ENCODE results near the gene C15orf40. TPM values are rescaled to one million over a fixed set of nuclear protein-coding genes. Genes with fewer than 3 reads are reported as not detected.
A peak's percentile ranks its signal among the peaks of the same experiment; 100 is the strongest.

The C15orf40 gene
- total RNA-seq, 5 donors from 2014 or later (not counting 1 experiment from before 2014, with no cell fraction given), result 13.8 to 40.5 (median 37.7) TPM

DNA sequence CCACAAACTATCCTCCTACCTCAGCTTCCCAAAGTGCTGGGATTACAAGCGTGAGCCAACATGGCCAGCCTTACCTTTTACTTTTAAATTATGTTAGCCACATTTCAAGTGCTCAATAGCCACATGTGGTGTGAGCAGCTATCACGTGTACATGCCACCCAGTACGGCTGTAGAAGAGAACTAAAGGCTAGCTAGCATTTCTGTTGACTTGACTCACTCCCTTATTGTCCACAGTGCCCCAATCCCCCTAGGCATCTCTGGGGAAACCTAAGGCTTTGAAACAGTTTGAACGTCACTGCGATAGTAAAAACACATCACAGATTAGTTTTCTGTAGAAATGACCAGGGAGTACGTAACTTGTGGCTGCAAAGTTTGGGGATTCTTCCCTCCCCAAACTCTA, 12.0 kb downstream of the C15orf40 start:
- no peaks in the 10 kb centered on the region for H3K36me3 ChIP-seq (ENCODE audit: control insufficient read depth in 2 of 2, extremely low read depth in 1 of 2, insufficient read depth in 1 of 2, low read length in 1 of 2)
- H3K27me3 ChIP-seq (replicated peaks in 1 of 2; ENCODE audit: control insufficient read depth in 2 of 2, extremely low read depth in 1 of 2, insufficient read depth in 2 of 2, low read length in 1 of 2), result no peaks in the 10 kb centered on the region
- H3K4me1 ChIP-seq (ENCODE audit: control insufficient read depth in 1 of 2, extremely low read depth in 1 of 2, insufficient read depth in 2 of 2, low read length in 2 of 2), result peaks cover 5 to 6% of the 10 kb centered on the region in 2 experiments
- no peaks in the 10 kb centered on the region for H3K27me3 Mint-ChIP-seq
- no peaks in the 10 kb centered on the region for H3K9me3 ChIP-seq
- peak overlapping the region in 1 of 2 donors; percentile 39 for H3K27ac Mint-ChIP-seq
- ATAC-seq (replicated peaks in 1 of 4) (no peak), DNase-seq (no peak)
- CTCF ChIA-PET, result interaction anchor here (0.6 to 2.2 kb wide), 11 partner anchors 12 to 1931 kb away, joined by 3 to 11 read pairs (median 5); partner anchors contain the start of genes C15orf40 (in 1 of the 2) and RAMAC (in 1 of the 2)
- H3K9me3 Mint-ChIP-seq, result no peaks in the 10 kb centered on the region
- H3K4me3 ChIP-seq (ENCODE audit: control insufficient read depth in 1 of 2, extremely low read depth in 1 of 2, low read length in 1 of 2), result no peak overlapping the region
- no peak overlapping the region for H3K27ac ChIP-seq (ENCODE audit: low read length)
- POLR2A ChIA-PET, result no interaction called here
- WGBS (ENCODE audit: insufficient coverage), result 94% methylated on average over 4 of the region's 6 CpGs
- H3K36me3 Mint-ChIP-seq, result no peaks in the 10 kb centered on the region
- no peak overlapping the region for H3K4me3 Mint-ChIP-seq
- H3K4me1 Mint-ChIP-seq, result peaks cover 7 to 12% (median 10%) of the 10 kb centered on the region in 3 donors

DNA sequence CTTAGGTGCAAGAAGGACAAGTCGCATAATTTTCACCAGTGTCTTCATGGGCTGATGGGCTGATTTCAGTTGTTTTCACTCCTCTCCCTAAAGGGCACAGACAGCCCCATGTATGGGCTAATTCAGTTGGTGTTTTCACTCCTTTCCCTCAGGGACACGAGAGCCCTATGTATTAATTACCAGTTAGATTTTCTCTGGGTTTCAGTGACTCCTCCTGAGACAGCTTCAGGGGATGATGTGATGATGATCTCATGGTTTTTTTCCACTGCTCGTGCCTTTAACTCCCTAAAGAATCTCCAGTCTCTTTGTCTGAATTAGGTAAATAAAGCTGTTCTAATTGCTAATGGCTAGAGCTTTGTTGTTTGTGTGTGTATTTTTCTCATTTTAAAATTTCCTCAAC, 15.5 kb downstream of the C15orf40 start:
- no peaks in the 10 kb centered on the region for H3K27me3 ChIP-seq (replicated peaks in 1 of 2; ENCODE audit: control insufficient read depth in 2 of 2, extremely low read depth in 1 of 2, insufficient read depth in 2 of 2, low read length in 1 of 2)
- no peak overlapping the region for H3K27ac ChIP-seq (ENCODE audit: low read length)
- Mint-ChIP-seq H3K36me3 (peaks cover 3% of the 10 kb centered on the region), H3K4me1 (peaks cover 10 to 13% (median 12%) of the 10 kb centered on the region in 3 donors), H3K27ac (peak overlapping the region in 1 of 2 donors; percentile 39), H3K9me3 (no peaks in the 10 kb centered on the region), H3K27me3 (no peaks in the 10 kb centered on the region), H3K4me3 (no peak overlapping the region)
- H3K9me3 ChIP-seq, result no peaks in the 10 kb centered on the region
- ATAC-seq (replicated peaks in 1 of 4) (no peak), DNase-seq (no peak)
- WGBS (ENCODE audit: insufficient coverage), result no CpG with 5 or more reads among the region's 3 CpGs
- ChIA-PET CTCF (no interaction called here), POLR2A (interaction anchor here in 1 of 2 donors (0.6 kb wide), 1 partner anchor 434 kb away, joined by 5 read pairs; no protein-coding TSS in a partner anchor)
- peaks cover 5 to 6% of the 10 kb centered on the region in 2 experiments for H3K4me1 ChIP-seq (ENCODE audit: control insufficient read depth in 1 of 2, extremely low read depth in 1 of 2, insufficient read depth in 2 of 2, low read length in 2 of 2)
- peaks cover 0 to 6% of the 10 kb centered on the region in 2 donors for H3K36me3 ChIP-seq (ENCODE audit: control insufficient read depth in 2 of 2, extremely low read depth in 1 of 2, insufficient read depth in 1 of 2, low read length in 1 of 2)
- no peak overlapping the region for H3K4me3 ChIP-seq (ENCODE audit: control insufficient read depth in 1 of 2, extremely low read depth in 1 of 2, low read length in 1 of 2)

DNA sequence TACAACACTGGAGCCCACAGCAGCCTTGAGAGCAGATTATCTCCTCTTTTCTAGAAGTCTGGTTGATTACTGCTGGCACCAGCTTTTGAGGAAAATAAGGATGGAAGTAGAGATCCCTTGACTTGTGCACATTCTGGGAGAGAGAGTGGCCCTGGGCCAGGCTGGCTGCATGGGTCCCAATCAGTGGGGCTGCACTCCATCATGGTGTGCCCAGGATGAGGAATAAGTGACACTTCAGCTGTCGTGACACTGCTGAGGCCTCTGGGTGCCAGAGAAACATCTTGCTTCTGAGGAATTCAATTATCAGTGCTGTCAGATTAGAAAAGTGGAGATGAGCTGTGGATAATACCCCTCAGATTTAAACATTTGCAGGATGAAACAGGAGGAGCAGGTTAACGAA, 16.4 kb downstream of the C15orf40 start:
- Mint-ChIP-seq H3K4me1 (peaks cover 8 to 9% (median 8%) of the 10 kb centered on the region in 3 donors), H3K27ac (no peak overlapping the region)
- CTCF ChIA-PET, result no interaction called here

DNA sequence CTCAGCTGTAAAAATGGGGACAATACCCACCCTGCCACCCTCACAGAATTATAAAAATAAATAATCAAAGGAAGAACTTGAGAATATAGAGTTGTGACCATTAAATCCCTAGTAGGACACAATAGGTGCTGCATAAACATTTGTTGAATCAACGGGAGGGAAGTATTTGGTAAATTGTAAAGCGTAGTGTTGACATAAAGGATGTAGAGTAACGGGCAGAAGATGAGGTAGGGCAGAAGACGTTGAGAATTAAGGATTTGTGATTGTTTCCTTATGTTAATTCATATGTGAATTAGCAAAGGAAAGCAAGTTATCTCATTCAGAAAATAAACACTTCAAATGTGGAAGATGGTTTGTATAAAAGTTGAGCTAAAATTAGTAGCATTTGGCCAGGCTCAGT, 18.3 kb downstream of the C15orf40 start:
- no peaks in the 10 kb centered on the region for H3K9me3 ChIP-seq
- H3K36me3 Mint-ChIP-seq, result peaks cover 20% of the 10 kb centered on the region
- CTCF ChIA-PET, result interaction anchor here in 1 of 2 donors (1.4 kb wide), 1 partner anchor 17 kb away, joined by 4 read pairs; no protein-coding TSS in a partner anchor
- ATAC-seq (replicated peaks in 1 of 4), result no peak
- H3K27me3 ChIP-seq (replicated peaks in 1 of 2; ENCODE audit: control insufficient read depth in 2 of 2, extremely low read depth in 1 of 2, insufficient read depth in 2 of 2, low read length in 1 of 2), result no peaks in the 10 kb centered on the region
- no peak overlapping the region for H3K27ac Mint-ChIP-seq
- H3K4me3 Mint-ChIP-seq, result no peak overlapping the region
- H3K27me3 Mint-ChIP-seq, result no peaks in the 10 kb centered on the region
- 92% methylated on average over 2 of the region's 4 CpGs for WGBS (ENCODE audit: insufficient coverage)
- no peak overlapping the region for H3K27ac ChIP-seq (ENCODE audit: low read length)
- peaks cover 0 to 16% of the 10 kb centered on the region in 2 donors for H3K36me3 ChIP-seq (ENCODE audit: control insufficient read depth in 2 of 2, extremely low read depth in 1 of 2, insufficient read depth in 1 of 2, low read length in 1 of 2)
- H3K4me1 Mint-ChIP-seq, result peaks cover 6 to 9% (median 7%) of the 10 kb centered on the region in 3 donors
- no peak overlapping the region for H3K4me3 ChIP-seq (ENCODE audit: control insufficient read depth in 1 of 2, extremely low read depth in 1 of 2, low read length in 1 of 2)
- POLR2A ChIA-PET, result no interaction called here
- peaks cover 0 to under 1% of the 10 kb centered on the region in 2 experiments for H3K4me1 ChIP-seq (ENCODE audit: control insufficient read depth in 1 of 2, extremely low read depth in 1 of 2, insufficient read depth in 2 of 2, low read length in 2 of 2)
- no peak for DNase-seq
- no peaks in the 10 kb centered on the region for H3K9me3 Mint-ChIP-seq

More for the DNA sequence above, 16.4 kb downstream of the C15orf40 start:
- H3K27me3 Mint-ChIP-seq, result no peaks in the 10 kb centered on the region
- Histone ChIP-seq H3K4me3 (ENCODE audit: control insufficient read depth in 1 of 2, extremely low read depth in 1 of 2, low read length in 1 of 2) (no peak overlapping the region), H3K9me3 (no peaks in the 10 kb centered on the region), H3K27ac (ENCODE audit: low read length) (no peak overlapping the region), H3K27me3 (replicated peaks in 1 of 2; ENCODE audit: control insufficient read depth in 2 of 2, extremely low read depth in 1 of 2, insufficient read depth in 2 of 2, low read length in 1 of 2) (no peaks in the 10 kb centered on the region), H3K36me3 (ENCODE audit: control insufficient read depth in 2 of 2, extremely low read depth in 1 of 2, insufficient read depth in 1 of 2, low read length in 1 of 2) (peaks cover 0 to 6% of the 10 kb centered on the region in 2 donors), H3K4me1 (ENCODE audit: control insufficient read depth in 1 of 2, extremely low read depth in 1 of 2, insufficient read depth in 2 of 2, low read length in 2 of 2) (peaks cover 3 to 5% of the 10 kb centered on the region in 2 experiments)
- no peaks in the 10 kb centered on the region for H3K9me3 Mint-ChIP-seq
- no peak overlapping the region for H3K4me3 Mint-ChIP-seq
- no peak for DNase-seq
- H3K36me3 Mint-ChIP-seq, result peaks cover 8% of the 10 kb centered on the region
- WGBS (ENCODE audit: insufficient coverage), result 100% methylated on average over 1 of the region's 2 CpGs
- POLR2A ChIA-PET, result no interaction called here
- ATAC-seq (replicated peaks in 1 of 4), result no peak

DNA sequence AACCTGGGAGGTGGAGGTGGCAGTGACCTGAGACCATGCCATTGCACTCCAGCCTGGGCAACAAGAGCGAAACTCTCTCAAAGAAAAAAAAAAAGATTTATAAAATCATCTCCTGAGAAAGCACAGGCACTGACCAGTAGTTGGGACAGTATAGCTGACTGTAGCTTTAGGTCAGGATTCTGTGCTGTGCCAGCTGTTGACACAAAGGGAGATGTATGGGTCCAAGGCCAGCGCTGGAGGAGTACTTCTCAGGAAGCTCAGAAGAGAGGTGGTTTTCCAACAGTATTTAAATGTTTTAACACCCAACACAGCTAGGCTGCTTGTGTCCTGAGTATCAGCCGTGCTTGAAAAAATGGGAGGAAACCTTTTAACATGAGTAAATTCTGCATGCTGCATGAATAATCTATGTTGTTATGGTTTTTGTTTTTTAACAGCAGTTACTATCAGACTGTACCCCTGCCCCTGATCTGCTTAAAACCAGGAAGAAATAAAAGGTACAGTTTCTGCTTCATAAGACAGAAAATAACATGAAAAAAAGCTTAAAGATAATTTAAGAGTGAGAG, 18.9 kb downstream of the C15orf40 start:
- H3K36me3 ChIP-seq (ENCODE audit: control insufficient read depth in 2 of 2, extremely low read depth in 1 of 2, insufficient read depth in 1 of 2, low read length in 1 of 2), result peaks cover 0 to 19% of the 10 kb centered on the region in 2 donors
- no peak overlapping the region for H3K27ac Mint-ChIP-seq
- WGBS (ENCODE audit: insufficient coverage), result no CpG with 5 or more reads among the region's 3 CpGs
- ChIA-PET CTCF (interaction anchor here in 1 of 2 donors (1.4 kb wide), 1 partner anchor 18 kb away, joined by 4 read pairs; no protein-coding TSS in a partner anchor), POLR2A (no interaction called here)
- peaks cover 0 to 6% of the 10 kb centered on the region in 2 experiments for H3K4me1 ChIP-seq (ENCODE audit: control insufficient read depth in 1 of 2, extremely low read depth in 1 of 2, insufficient read depth in 2 of 2, low read length in 2 of 2)
- H3K27ac ChIP-seq (ENCODE audit: low read length), result no peak overlapping the region
- H3K4me1 Mint-ChIP-seq, result peaks cover 7 to 12% (median 9%) of the 10 kb centered on the region in 3 donors
- H3K9me3 Mint-ChIP-seq, result no peaks in the 10 kb centered on the region
- H3K4me3 Mint-ChIP-seq, result no peak overlapping the region
- H3K9me3 ChIP-seq, result no peaks in the 10 kb centered on the region
- ATAC-seq (replicated peaks in 1 of 4) (no peak), DNase-seq (no peak)
- no peaks in the 10 kb centered on the region for H3K27me3 ChIP-seq (replicated peaks in 1 of 2; ENCODE audit: control insufficient read depth in 2 of 2, extremely low read depth in 1 of 2, insufficient read depth in 2 of 2, low read length in 1 of 2)
- peaks cover 22% of the 10 kb centered on the region for H3K36me3 Mint-ChIP-seq
- no peak overlapping the region for H3K4me3 ChIP-seq (ENCODE audit: control insufficient read depth in 1 of 2, extremely low read depth in 1 of 2, low read length in 1 of 2)
- no peaks in the 10 kb centered on the region for H3K27me3 Mint-ChIP-seq

DNA sequence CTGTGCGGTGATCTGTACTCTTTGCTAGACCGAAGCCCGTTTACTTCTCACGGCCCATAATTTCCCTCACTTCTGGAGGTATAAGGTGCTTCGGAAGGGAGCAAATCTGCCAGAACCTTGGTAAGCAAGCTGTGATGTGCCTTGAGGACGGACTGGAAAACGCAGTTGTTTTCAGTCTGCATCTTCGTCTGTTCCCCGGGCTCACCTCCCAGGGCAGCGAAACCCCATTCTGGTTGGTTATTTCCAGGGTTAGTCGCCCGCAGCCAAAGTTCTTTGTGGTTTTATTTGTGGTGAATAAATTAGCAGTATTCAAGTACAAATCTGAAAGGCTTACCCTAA, 25.0 kb downstream of the C15orf40 start:
- peaks cover 25% of the 10 kb centered on the region for H3K36me3 Mint-ChIP-seq
- peak overlapping the region; percentile 89 to 99 (median 99) for H3K4me3 Mint-ChIP-seq
- peaks cover 30 to 36% (median 32%) of the 10 kb centered on the region in 3 donors for H3K4me1 Mint-ChIP-seq
- POLR2A ChIA-PET, result interaction anchor here in 1 of 2 donors (1.0 kb wide), 1 partner anchor 236 kb away, joined by 3 read pairs; no protein-coding TSS in a partner anchor
- no peaks in the 10 kb centered on the region for H3K9me3 Mint-ChIP-seq
- Histone ChIP-seq H3K36me3 (ENCODE audit: control insufficient read depth in 2 of 2, extremely low read depth in 1 of 2, insufficient read depth in 1 of 2, low read length in 1 of 2) (peaks cover 0 to 13% of the 10 kb centered on the region in 2 donors), H3K27ac (ENCODE audit: low read length) (peak overlapping the region; percentile 71), H3K27me3 (replicated peaks in 1 of 2; ENCODE audit: control insufficient read depth in 2 of 2, extremely low read depth in 1 of 2, insufficient read depth in 2 of 2, low read length in 1 of 2) (no peaks in the 10 kb centered on the region), H3K4me1 (ENCODE audit: control insufficient read depth in 1 of 2, extremely low read depth in 1 of 2, insufficient read depth in 2 of 2, low read length in 2 of 2) (peaks cover 21 to 24% of the 10 kb centered on the region in 2 experiments), H3K4me3 (ENCODE audit: control insufficient read depth in 1 of 2, extremely low read depth in 1 of 2, low read length in 1 of 2) (peak overlapping the region; percentile 94 to 99), H3K9me3 (no peaks in the 10 kb centered on the region)
- CTCF ChIA-PET, result interaction anchor here in 1 of 2 donors (1.3 to 2.7 kb wide), 4 partner anchors 14 to 455 kb away, joined by 4 to 18 read pairs (median 8); partner anchors contain the start of genes C15orf40 and RPS17
- no peaks in the 10 kb centered on the region for H3K27me3 Mint-ChIP-seq
- DNase-seq (peak in 17 of 35 experiments; percentile 1 to 48 (median 14)), ATAC-seq (replicated peaks in 1 of 4) (peak in 2 of 4 experiments; percentile 35 to 37)
- WGBS (ENCODE audit: insufficient coverage), result no CpG with 5 or more reads among the region's 12 CpGs
- H3K27ac Mint-ChIP-seq, result peak overlapping the region; percentile 84 to 96
